T-helper 22 cell (primary cell): Measurements from ENCODE around the gene SOS2.

ENCODE experiments used
- DNase-seq: peaks from one replicate; pipeline ENCODE4 v3.0.0-alpha.2; 2020; ENCODE audit warnings: low read depth

The SOS2 gene

DNA sequence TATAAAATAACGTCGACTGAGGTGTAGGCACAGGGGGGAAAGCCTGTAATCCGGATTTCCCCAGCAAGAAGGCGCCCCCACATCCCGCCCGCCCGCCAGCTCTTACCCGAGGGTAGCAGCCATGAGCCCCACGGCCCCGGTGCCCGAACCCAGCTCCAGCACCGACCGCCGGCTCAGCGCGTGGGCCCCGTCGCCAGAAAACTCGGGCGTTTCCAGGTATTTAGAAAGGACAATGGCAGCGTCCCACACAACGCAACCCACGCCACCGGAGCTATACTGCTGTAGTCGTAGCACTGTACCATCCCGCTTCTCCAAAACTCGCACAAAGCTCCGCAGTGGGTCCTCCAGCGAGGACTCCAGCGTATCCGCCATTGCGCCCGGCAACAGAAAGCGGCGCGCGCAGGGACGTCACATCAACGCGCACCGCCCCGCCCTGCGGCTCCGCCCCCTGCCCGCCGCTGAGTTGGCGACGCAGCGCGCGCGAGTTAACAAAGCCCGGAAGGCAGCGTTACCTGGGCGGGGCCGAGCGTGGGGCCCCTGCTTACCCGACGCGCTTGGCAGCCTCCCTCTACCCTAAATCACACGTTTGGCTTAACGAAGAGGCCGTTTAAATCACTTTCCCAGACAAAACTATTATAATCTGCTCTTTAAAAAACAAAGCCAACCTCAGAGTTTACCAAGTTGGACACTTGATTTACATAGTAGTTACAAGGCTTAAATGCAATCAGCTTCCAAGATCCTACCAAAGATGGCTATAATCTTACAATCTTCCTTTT lies 115.0 kb downstream of the SOS2 start, which contains the start of gene VCPKMT:
Gene VCPKMT, minus strand, starts transcription at position 392 of the 776 bp plus-strand sequence. Its CDS starts 20 bp downstream, at position 372.
- peak; percentile 89 for DNase-seq

DNA sequence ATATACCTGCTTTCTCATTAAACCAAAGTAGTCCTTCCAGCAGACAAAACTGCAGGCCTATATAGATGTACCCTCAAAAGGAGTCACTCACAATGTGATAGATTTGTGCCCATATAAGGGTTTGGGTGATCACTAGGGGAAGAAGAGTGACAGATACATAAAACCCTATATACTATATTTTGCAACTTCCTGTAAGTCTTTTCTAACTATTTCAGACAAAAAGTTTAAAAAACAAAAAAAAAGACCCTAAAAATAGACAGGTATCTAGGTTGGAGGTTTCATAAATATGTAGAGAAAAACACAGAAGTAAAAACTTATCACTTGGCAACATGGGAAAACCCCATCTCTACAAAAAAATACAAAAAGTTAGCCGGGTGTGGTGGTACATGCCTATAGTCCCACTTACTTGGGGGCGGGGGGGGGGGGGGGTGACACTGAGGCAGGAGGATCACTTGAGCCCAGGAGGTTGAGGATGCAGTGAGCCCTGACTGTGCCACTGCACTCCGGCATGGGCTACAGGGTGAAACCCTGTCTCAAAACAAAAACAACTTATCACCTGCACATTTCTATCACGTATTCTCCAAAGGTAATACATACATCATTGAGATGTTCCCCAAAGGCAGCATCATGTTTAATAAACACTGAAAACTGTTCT lies 117.9 kb downstream of the SOS2 start:
- DNase-seq: no peak

GRCh38 chr14:50110323-50111037 lies 120.9 kb downstream of the SOS2 start:
- no peak for DNase-seq

GRCh38 chr14:50109342-50109741 lies 122.0 kb downstream of the SOS2 start:
- DNase-seq: no peak

DNA sequence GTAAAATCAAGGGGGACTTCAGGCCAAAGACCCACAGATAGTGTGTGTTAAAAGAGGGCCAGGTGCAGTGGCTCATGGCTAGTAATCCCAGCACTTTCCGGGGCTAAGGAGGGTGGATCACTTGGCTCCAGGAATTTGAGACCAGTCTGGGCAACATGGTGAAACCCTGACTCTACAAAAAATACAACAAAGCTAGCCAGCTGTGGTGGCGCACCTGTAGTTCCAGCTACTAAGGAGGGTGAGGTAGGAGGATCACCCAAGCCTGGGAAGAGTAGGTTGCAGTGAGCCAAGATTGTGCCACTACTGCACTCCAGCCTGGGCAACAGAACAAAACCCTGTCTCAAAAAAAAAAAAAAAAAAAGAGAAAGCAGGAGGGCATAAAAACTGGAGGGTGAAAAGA lies 123.5 kb downstream of the SOS2 start:
- DNase-seq: no peak

DNA sequence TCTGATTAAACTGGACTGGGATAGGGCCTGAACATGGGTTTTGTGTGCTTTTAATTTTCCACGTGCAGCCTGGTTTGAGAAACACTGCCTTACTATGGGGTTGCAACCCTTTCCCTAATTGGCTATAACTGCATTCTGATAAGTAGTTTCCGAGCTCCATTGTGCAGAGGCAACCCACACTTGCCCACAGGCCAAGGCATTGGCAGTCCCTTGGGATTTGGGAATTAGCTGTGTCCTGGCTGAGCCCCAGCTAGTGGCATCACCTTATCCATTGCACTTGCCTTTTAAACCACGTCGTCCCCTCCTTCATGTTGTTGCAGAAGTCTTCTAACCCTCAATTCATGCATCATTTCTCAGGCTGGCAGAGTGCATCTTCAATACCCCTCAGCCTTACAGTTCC lies 125.2 kb downstream of the SOS2 start:
- no peak for DNase-seq

GRCh38 chr14:50103558-50103957 lies 127.8 kb downstream of the SOS2 start:
- DNase-seq: no peak

- DNase-seq: no peak
Measured at GRCh38 chr14:50101417-50101816, 130.0 kb downstream of the SOS2 start.

- DNase-seq: no peak
Measured at GRCh38 chr14:50100805-50101204, 130.6 kb downstream of the SOS2 start.

DNA sequence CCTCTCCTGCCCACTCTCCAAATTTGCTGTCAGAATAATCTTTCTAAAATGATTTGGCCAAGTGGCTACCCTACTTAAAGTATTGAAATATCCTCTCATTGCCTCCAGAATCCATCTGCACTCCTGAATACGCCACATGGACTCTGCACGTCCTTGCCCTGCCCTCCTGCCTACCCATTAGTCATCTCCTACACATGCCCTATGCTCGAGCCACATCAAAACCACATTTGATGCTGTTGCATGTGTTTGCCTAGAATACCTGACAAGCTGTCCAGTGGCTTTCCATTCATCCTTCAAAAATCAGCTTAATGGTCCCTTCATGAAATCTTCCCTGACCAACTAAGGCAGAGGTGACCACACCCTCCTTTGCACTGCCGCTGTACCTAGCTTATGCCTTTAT lies 132.0 kb downstream of the SOS2 start:
- no peak for DNase-seq

GRCh38 chr14:50095895-50096294 lies 135.5 kb downstream of the SOS2 start:
- DNase-seq: no peak

DNA sequence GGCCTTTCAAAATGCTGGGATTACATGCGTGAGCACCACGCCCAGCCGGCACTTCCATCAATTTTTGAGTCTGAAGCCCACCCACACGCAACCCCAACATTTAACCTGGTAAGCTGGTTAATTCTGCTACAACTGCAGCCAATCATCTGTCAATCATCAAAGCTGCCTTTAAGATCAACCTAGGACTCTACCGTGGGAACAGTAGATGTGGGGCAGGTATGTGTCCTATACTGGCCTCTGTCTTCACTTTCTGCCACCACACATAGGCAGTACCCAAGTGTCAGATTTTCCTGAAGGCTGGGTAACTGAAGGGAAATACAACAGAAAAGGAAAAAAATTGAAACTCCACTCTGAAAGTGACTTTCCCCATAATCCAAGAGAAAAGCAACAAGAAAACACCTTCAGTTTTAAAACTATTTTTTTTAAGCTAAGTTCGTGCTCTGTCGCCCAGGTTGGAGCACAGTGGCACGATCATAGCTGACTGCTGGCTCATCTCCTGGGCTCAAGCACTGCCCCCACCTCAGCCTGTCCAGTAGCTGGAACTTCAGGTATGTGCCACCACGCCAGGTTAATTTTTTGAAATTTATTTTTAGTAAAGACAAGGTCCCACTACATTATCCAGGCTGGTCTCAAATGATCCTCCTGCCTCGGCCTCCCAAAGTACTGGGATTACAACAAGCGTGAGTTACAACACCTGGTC lies 137.2 kb downstream of the SOS2 start:
- no peak for DNase-seq

DNA sequence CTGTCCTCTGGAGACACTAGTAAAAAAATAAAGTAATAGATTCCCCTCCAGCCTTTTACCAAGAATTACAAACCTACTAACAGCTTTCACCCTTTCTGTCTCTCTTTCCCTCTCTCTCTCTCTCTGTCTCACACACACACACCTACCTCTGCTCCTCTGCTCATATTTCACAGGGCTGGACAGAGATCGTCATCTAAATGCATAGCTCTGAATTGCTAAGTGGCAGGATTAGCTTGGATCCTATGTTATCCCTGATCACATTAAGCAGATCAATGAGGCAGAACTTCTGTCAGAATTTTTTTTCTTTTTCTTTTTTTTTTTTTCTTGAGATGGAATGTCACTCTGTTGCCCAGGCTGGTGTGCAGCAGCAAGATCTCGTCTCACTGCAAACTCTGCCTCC lies 137.9 kb downstream of the SOS2 start:
- no peak for DNase-seq

- DNase-seq: no peak
Measured at GRCh38 chr14:50092006-50092555, 139.3 kb downstream of the SOS2 start.

GRCh38 chr14:50091240-50091913 lies 140.0 kb downstream of the SOS2 start:
- no peak for DNase-seq

- no peak for DNase-seq
Measured at GRCh38 chr14:50089208-50089607, 142.2 kb downstream of the SOS2 start.

DNA sequence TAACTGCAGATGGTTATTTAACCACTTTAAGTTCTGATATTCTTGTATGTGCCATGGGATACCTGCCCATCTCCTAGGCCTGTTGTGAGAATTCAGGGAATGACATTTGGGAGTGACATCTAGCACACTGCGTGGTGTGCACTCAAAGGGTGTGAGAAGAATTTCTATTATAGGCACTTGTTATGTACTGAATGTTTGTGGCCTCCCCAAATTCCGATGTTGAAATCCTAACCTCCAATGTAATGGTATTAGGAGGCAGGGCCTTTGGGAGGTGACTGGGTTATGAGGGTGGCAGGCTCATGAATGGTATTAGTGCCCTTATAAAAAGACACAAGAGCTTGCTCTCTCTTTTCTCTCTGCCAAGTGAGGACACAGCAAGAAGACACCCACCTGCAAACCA lies 142.6 kb downstream of the SOS2 start:
- DNase-seq: no peak

DNA sequence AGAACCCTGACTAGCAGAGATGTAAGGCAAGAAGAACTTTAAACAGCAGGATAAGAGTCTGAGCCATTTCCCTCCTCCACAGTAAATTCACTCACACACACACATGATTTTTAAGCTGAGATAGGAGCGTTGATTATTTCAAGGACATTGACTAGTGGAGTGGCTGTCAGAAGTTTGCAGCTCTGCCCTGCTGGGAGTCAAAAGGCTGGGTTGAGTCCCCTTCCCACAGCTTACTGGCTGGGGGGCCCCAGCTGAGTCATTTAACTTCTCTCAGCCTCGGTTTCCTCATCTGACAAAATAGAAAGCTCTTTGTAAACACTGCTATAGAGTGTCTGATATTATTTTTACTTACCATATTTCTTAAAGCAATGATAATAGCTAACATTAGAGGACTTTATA lies 143.3 kb downstream of the SOS2 start:
- DNase-seq: no peak

DNA sequence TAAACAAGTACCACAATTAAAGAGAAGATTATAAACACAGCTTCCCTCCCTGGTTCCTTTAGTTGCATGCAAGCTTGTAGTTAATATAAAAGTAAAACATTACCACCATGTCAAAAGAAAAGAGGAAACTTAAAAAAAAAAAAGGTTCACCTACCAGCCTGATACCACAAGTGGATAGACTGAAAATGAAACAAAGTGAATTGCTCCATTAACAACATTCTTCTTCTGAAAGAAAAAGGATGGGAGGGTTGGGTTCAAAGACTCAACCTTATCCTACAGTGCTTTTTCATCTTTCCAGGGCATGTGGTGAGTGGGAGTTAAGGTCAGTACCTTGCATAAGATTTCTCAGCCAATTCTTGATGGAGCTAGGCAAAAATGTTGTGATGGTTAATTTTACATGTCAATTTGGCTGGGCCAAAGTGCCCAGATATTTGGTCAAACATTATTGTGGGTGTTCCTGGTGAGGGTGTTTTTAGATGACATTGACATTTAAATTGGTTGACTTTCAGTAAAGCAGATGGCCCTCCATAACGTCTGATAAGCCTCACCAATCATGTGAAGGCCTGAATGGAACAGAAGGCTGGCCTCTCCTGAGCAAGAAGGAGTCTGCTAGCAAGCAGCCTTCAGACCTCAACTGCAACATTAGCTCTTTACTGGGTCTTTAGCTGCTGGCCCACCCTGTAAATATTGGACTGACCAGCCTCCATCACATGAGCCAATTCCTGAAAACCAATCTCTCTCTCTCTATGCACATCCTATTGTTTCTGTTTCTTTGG lies 143.8 kb downstream of the SOS2 start:
- no peak for DNase-seq

DNA sequence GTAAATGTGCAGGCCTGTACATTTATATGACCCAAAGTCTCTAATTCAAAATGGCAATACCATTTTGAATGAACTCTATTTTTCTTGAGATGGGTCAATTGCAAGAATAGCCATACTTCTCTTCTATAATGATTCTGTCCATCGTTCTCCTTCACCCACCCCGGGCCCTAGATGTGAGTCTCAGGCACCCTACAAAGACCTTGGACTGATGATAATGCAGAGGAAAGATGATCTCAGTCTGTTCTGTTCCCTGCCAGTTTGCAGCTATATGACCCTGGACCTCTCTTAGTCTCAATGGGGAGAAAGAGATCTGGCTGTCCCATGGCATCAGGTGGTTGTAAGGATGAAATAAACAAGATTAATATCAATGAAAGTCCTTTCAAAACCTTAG lies 145.1 kb downstream of the SOS2 start:
- no peak for DNase-seq
